A549 (cell line): ENCODE measurements around the gene MTCH2. TPM values are rescaled to one million over a fixed set of nuclear protein-coding genes. Genes with fewer than 3 reads are reported as not detected.
A peak's percentile ranks its signal among the peaks of the same experiment; 100 is the strongest.

Experiments
- ATAC-seq, 2 experiments: fragments of 200-7000 bp in 1 of 2; fragments of >200 bp in 1 of 2; cut with Nextera tagmentation in 1 of 2; cut with Tn5 transposase in 1 of 2; 3 replicates each; pipeline versions ENCODE4 v1.8.0 to v1.9.1; 2018 to 2020; ENCODE audit warnings: mild to moderate bottlenecking in 1 of 2, moderate library complexity in 1 of 2
- CTCF ChIA-PET: fragments of 300-600 bp; sonication (Branson Sonifier 250); formaldehyde crosslinking; extraction: SDS; loops from one replicate; lab custom pipeline; 2021; ENCODE audit warnings: antibody characterized with exemption, inconsistent platforms; lab: Yijun Ruan, JAX
- POLR2A ChIA-PET: fragments of 350-600 bp; formaldehyde crosslinking; extraction: SDS; loops from one replicate; lab custom pipeline; 2021; ENCODE audit warnings: antibody characterized with exemption, inconsistent platforms; lab: Yijun Ruan, JAX
- DNase-seq, 2 experiments: peaks; one replicate each; pipeline versions ENCODE4 v3.0.0 to v3.0.0-alpha.2; 2011 to 2016; ENCODE audit warnings: low read depth in 1 of 2, low spot score in 1 of 2
- FAIRE-seq: peaks from 2 replicates; lab custom pipeline; 2011; peaks lifted over from hg19 to GRCh38; lab: Jason Lieb, UNC
- H3K27ac ChIP-seq, 2 experiments: fragments of >200 bp; sonication (Bioruptor Twin); formaldehyde crosslinking; 3 replicates each; pipeline ENCODE4 v1.5.1; 2016 to 2017
- H3K4me1 ChIP-seq: fragments of >200 bp; sonication (Bioruptor Twin); formaldehyde crosslinking; 3 replicates; pipeline ENCODE4 v1.6.1; 2016
- H3K4me2 ChIP-seq: fragments of >200 bp; sonication (Bioruptor Twin); formaldehyde crosslinking; 3 replicates; pipeline ENCODE4 v1.6.1; 2016
- H3K4me3 ChIP-seq: fragments of >200 bp; sonication (Bioruptor Twin); formaldehyde crosslinking; 3 replicates; pipeline ENCODE4 v1.5.1; 2016
- H3K9me3 ChIP-seq: fragments of >200 bp; sonication (Bioruptor Twin); formaldehyde crosslinking; 3 replicates; pipeline ENCODE4 v1.6.1; 2016
- CBX2 ChIP-seq: fragments of 200-600 bp; sonication (generic); IDR thresholded peaks from 2 replicates; pipeline ENCODE4 v1.6.1; 2016; ENCODE audit warnings: low read depth, mild to moderate bottlenecking, borderline replicate concordance
- EHF ChIP-seq: fragments of 250-450 bp; sonication (Bioruptor Pico); IDR thresholded peaks from 2 replicates; pipeline ENCODE4 v1.5.0; 2020; ENCODE audit warnings: mild to moderate bottlenecking
- FOSB ChIP-seq: fragments of 250-450 bp; sonication (Bioruptor Pico); IDR thresholded peaks from 2 replicates; pipeline ENCODE4 v1.5.0; 2020; ENCODE audit warnings: mild to moderate bottlenecking, moderate library complexity
- FOSL2 ChIP-seq, 2 experiments: fragments of 450-650 bp in 1 of 2; fragments of >200 bp in 1 of 2; sonication (Bioruptor Twin) in 1 of 2; formaldehyde crosslinking; IDR thresholded peaks; 2 replicates each; pipeline versions ENCODE4 v1.5.0 to v1.6.1; 2016 to 2020; ENCODE audit warnings: mild to moderate bottlenecking in 1 of 2, moderate library complexity in 1 of 2
- FOXS1 ChIP-seq: fragments of 250-450 bp; sonication (Bioruptor Pico); IDR thresholded peaks from 2 replicates; pipeline ENCODE4 v1.5.0; 2020; ENCODE audit warnings: mild to moderate bottlenecking, moderate library complexity
- GATA3 ChIP-seq: IDR thresholded peaks from 2 replicates; pipeline ENCODE4 v1.6.1; 2012; ENCODE audit warnings: borderline replicate concordance
- HEYL ChIP-seq: fragments of 250-450 bp; sonication (Bioruptor Pico); IDR thresholded peaks from 2 replicates; pipeline ENCODE4 v1.8.0; 2021; ENCODE audit warnings: mild to moderate bottlenecking, moderate library complexity
- HOXA7 ChIP-seq: fragments of 250-450 bp; sonication (Bioruptor Pico); IDR thresholded peaks from 2 replicates; pipeline ENCODE4 v1.5.0; 2020; ENCODE audit warnings: mild to moderate bottlenecking, moderate library complexity
- HOXB13 ChIP-seq: fragments of 250-450 bp; sonication (Bioruptor Pico); IDR thresholded peaks from 2 replicates; pipeline ENCODE4 v1.5.0; 2020; ENCODE audit warnings: low read depth, mild to moderate bottlenecking, moderate library complexity
- JUNB ChIP-seq: fragments of >200 bp; sonication (Bioruptor Twin); formaldehyde crosslinking; IDR thresholded peaks from 2 replicates; pipeline ENCODE4 v1.6.1; 2016
- MAFK ChIP-seq: fragments of 450-650 bp; IDR thresholded peaks from 2 replicates; pipeline ENCODE4 v1.6.1; 2014; ENCODE audit not compliant: partially characterized antibody
- NFE2L2 ChIP-seq: fragments of 150-350 bp; conservative IDR thresholded peaks from 2 replicates; pipeline ENCODE4 v1.6.1; 2014; ENCODE audit warnings: low read length
- PHF8 ChIP-seq: fragments of 200-600 bp; sonication (generic); IDR thresholded peaks from 2 replicates; pipeline ENCODE4 v1.6.1; 2016; ENCODE audit warnings: low read depth, mild to moderate bottlenecking, antibody characterized with exemption, moderate library complexity, borderline replicate concordance
- RARB ChIP-seq: fragments of 250-450 bp; sonication (Bioruptor Pico); IDR thresholded peaks from 2 replicates; pipeline ENCODE4 v1.8.0; 2021; ENCODE audit warnings: mild to moderate bottlenecking, moderate library complexity
- SMC3 ChIP-seq: fragments of >200 bp; sonication (Bioruptor Twin); formaldehyde crosslinking; IDR thresholded peaks from 3 replicates; pipeline ENCODE4 v1.6.1; 2018; ENCODE audit warnings: inconsistent platforms
- TP53 ChIP-seq: fragments of 250-450 bp; sonication (Bioruptor Pico); IDR thresholded peaks from 2 replicates; pipeline ENCODE4 v1.5.0; 2021; ENCODE audit warnings: mild to moderate bottlenecking, moderate library complexity
- ZFP36 ChIP-seq: fragments of 450-650 bp; IDR thresholded peaks from 2 replicates; pipeline ENCODE4 v1.6.1; 2014; ENCODE audit warnings: borderline replicate concordance; ENCODE audit not compliant: partially characterized antibody
- ZNF302 ChIP-seq: fragments of 250-450 bp; sonication (Bioruptor Pico); IDR thresholded peaks from 2 replicates; pipeline ENCODE4 v1.9.0; 2021; ENCODE audit warnings: inconsistent platforms, mild to moderate bottlenecking, moderate library complexity
- ZSCAN20 ChIP-seq: fragments of 250-450 bp; sonication (Bioruptor Pico); IDR thresholded peaks from 2 replicates; pipeline ENCODE4 v1.8.0; 2022; ENCODE audit warnings: mild to moderate bottlenecking, moderate library complexity
- WGBS: methylation state at CpG from one replicate; pipeline ENCODE4 v1.1.6; 2017; ENCODE audit errors: missing lambda C conversion rate; 5-methylcytosine and 5-hydroxymethylcytosine counted together
- polyA plus RNA-seq, 4 experiments: library from polyadenylated mRNA; depleted of rRNA in 3 of 4; stranded (reverse); fragments of >200 nt; fragmentation: RNase III in 1 of 4; extraction: RNeasy Plus Mini Kit Qiagen cat#74134 plus additional on column Dnase treatment in 1 of 4; gene quantifications; 2 replicates in 3 of 4; 3 replicates in 1 of 4; pipeline ENCODE4 v1.2.3, GENCODE V29; 2011 to 2017
- TF ChIP-seq, protein P1 (sequence below): fragments of 250-450 bp; sonication (Bioruptor Pico); IDR thresholded peaks from 2 replicates; pipeline ENCODE4 v1.5.0; 2020; ENCODE audit warnings: low read depth, mild to moderate bottlenecking, moderate library complexity
- TF ChIP-seq, protein P2 (sequence below): fragments of 200-600 bp; sonication (generic); IDR thresholded peaks from 2 replicates; pipeline ENCODE4 v1.6.1; 2016; ENCODE audit warnings: antibody characterized with exemption, mild to moderate bottlenecking, moderate library complexity
- TF ChIP-seq, protein P3 (sequence below): fragments of >200 bp; sonication (Bioruptor Twin); formaldehyde crosslinking; IDR thresholded peaks from 2 replicates; pipeline ENCODE4 v1.6.1; 2016

The MTCH2 gene
- polyA plus RNA-seq, 2 of the 4 experiments (the other 2 are of a cell fraction) = 179 to 222 TPM

DNA sequence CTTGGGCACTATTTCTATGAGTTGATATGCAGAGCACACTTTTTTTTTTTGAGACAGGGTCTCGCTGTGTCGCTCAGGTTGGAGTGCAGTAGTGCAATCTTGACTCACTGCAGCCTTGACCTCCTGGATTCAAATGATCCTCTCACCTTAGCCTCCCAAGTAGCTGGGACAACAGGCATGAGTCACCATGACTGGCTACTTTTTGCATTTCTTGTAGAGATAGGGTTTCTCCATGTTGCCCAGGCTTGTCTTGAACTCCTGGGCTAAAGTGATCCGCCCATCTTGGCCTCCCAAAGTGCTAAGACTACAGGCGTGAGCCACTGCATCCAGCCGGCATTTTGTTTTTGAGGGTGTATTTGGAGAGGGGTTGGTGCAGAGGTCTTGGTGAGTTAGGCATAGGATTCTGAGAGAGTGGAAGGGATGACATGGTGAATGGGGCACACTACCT lies 29.9 kb upstream of the MTCH2 start:
- ChIA-PET CTCF (no interaction called here), POLR2A (no interaction called here)
- peaks cover 15% of the 10 kb centered on the region for H3K4me1 ChIP-seq
- WGBS = 97% methylated on average over 5 of the region's 5 CpGs
- ATAC-seq = peak in 1 of 2 experiments; percentile 47; a peak in 3 of 6 replicates
- no peak overlapping the region for H3K4me3 ChIP-seq
- TF ChIP-seq GATA3 = no peak
- TF ChIP-seq SMC3 = no peak
- TF ChIP-seq EHF (CRISPR knock-in tag) = 0 out of 2 replicates have a peak, but pooled peaks have one; percentile 26
- TF ChIP-seq FOSL2 (IDR thresholded peaks at IDR 0.05) = no peak
- TF ChIP-seq FOSL2 (CRISPR knock-in tag; IDR thresholded peaks at IDR 0.05) = peak; percentile 53
- TF ChIP-seq MAFK = peak; percentile 44
- TF ChIP-seq NFE2L2 = peak; percentile 46
- TF ChIP-seq, all 56 proteins: peak for 4
- DNase-seq (peak in 1 of 2 experiments; percentile 57), FAIRE-seq (no peak)
- H3K9me3 ChIP-seq = no peaks in the 10 kb centered on the region
- peak overlapping the region; percentile 13 to 38; a peak in 3 of 6 replicates for H3K27ac ChIP-seq
- no peak overlapping the region for H3K4me2 ChIP-seq

DNA sequence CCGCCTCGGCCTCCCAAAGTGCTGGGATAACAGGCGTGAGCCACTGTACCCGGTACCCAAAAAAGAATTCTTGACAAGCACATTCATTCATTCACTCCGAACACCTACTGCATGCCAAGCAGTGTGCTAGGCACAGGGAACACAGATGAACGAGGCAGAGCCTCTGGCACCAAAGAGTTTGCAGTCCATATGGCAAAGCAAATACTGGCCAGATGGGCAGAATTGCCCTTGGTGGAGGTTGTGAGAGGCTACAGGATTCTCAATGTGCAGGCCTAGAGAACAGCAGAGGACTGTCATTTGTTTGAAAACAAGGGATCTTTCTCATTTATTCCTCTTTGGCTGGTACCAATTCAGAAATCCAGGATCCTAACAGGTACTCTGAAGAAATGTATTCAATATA lies 27.5 kb upstream of the MTCH2 start:
- Histone ChIP-seq H3K27ac (no peak overlapping the region), H3K9me3 (no peaks in the 10 kb centered on the region), H3K4me2 (no peak overlapping the region), H3K4me1 (peaks cover 15% of the 10 kb centered on the region), H3K4me3 (no peak overlapping the region)
- no peak for ATAC-seq
- FAIRE-seq = no peak
- POLR2A ChIA-PET = no interaction called here
- DNase-seq = no peak
- CTCF ChIA-PET = no interaction called here
- TF ChIP-seq PHF8 (no peak), HOXB13 (CRISPR knock-in tag) (no peak), FOXS1 (no peak)
- 89% methylated on average over 6 of the region's 6 CpGs for WGBS

DNA sequence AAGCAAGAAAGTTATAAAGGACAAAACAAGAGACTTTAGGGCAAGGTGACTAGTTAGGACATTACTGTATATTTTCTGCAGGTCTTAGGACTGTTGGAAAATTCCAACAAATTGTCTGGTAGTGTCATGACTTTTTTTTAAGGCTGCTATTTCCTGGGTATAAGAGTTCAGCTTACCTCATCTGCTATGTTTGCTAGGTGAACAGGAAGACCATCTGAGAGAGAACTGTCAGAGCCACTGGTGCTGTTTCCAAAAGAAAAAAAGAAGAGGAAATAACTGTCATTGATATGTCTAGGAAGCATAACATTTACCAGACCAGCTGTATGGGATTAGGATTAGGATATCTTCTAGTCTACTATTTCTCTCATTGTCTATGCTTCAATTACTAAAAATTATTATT lies 26.3 kb upstream of the MTCH2 start:
- Histone ChIP-seq H3K27ac (no peak overlapping the region), H3K9me3 (no peaks in the 10 kb centered on the region), H3K4me2 (no peak overlapping the region)
- DNase-seq (no peak), ATAC-seq (no peak)
- TF ChIP-seq JUNB (no peak), PHF8 (no peak), FOSB (CRISPR knock-in tag) (no peak), HEYL (CRISPR knock-in tag) (no peak), HOXA7 (CRISPR knock-in tag) (no peak), ZSCAN20 (CRISPR knock-in tag) (no peak), FOSL2 (IDR thresholded peaks at IDR 0.05) (no peak), FOSL2 (CRISPR knock-in tag; IDR thresholded peaks at IDR 0.05) (no peak), TP53 (CRISPR knock-in tag) (no peak), ZNF302 (no peak), CBX2 (no peak), RARB (CRISPR knock-in tag) (no peak), ZFP36 (no peak), SMC3 (no peak)
- TF ChIP-seq, protein P1, sequence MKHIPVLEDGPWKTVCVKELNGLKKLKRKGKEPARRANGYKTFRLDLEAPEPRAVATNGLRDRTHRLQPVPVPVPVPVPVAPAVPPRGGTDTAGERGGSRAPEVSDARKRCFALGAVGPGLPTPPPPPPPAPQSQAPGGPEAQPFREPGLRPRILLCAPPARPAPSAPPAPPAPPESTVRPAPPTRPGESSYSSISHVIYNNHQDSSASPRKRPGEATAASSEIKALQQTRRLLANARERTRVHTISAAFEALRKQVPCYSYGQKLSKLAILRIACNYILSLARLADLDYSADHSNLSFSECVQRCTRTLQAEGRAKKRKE = no peak
- TF ChIP-seq, protein P2, sequence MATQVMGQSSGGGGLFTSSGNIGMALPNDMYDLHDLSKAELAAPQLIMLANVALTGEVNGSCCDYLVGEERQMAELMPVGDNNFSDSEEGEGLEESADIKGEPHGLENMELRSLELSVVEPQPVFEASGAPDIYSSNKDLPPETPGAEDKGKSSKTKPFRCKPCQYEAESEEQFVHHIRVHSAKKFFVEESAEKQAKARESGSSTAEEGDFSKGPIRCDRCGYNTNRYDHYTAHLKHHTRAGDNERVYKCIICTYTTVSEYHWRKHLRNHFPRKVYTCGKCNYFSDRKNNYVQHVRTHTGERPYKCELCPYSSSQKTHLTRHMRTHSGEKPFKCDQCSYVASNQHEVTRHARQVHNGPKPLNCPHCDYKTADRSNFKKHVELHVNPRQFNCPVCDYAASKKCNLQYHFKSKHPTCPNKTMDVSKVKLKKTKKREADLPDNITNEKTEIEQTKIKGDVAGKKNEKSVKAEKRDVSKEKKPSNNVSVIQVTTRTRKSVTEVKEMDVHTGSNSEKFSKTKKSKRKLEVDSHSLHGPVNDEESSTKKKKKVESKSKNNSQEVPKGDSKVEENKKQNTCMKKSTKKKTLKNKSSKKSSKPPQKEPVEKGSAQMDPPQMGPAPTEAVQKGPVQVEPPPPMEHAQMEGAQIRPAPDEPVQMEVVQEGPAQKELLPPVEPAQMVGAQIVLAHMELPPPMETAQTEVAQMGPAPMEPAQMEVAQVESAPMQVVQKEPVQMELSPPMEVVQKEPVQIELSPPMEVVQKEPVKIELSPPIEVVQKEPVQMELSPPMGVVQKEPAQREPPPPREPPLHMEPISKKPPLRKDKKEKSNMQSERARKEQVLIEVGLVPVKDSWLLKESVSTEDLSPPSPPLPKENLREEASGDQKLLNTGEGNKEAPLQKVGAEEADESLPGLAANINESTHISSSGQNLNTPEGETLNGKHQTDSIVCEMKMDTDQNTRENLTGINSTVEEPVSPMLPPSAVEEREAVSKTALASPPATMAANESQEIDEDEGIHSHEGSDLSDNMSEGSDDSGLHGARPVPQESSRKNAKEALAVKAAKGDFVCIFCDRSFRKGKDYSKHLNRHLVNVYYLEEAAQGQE = no peak
- TF ChIP-seq, protein P3, sequence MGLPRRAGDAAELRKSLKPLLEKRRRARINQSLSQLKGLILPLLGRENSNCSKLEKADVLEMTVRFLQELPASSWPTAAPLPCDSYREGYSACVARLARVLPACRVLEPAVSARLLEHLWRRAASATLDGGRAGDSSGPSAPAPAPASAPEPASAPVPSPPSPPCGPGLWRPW = no peak
- TF ChIP-seq, all 56 proteins: peak for 0
- no peak for FAIRE-seq
- H3K4me3 ChIP-seq = no peak overlapping the region
- H3K4me1 ChIP-seq = peaks cover 15% of the 10 kb centered on the region
- ChIA-PET POLR2A (interaction anchor here (0.5 kb wide), 1 partner anchor 10 kb away, joined by 7 read pairs; no protein-coding TSS in a partner anchor), CTCF (no interaction called here)
